ENCODE measurements around the gene SPOCK1.

GRCh38 chr5:137115152-137115551 is 384.0 kb downstream of the SPOCK1 start:
- TF ChIP-seq CTCF (conservative IDR thresholded peaks at IDR 0.05 in 1 of 2, IDR thresholded peaks at IDR 0.05 in 1 of 2; ENCODE audit: extremely low read depth in 1 of 2, insufficient read depth in 1 of 2, low read depth in 1 of 2, low read length in 2 of 2) = no peak
- no peak for TF ChIP-seq EZH2 (IDR thresholded peaks at IDR 0.05; ENCODE audit: borderline replicate concordance, low read length)
